H54 (cell line): ENCODE measurements around the gene ITM2C.

Source experiments
- DNase-seq: peaks from one replicate; pipeline ENCODE4 v3.0.0; 2011; ENCODE audit warnings: low spot score, mixed read lengths; ENCODE audit not compliant: insufficient read length
- FAIRE-seq: peaks from 3 replicates; lab custom pipeline; 2011; peaks lifted over from hg19 to GRCh38; lab: Jason Lieb, UNC
- POLR2A ChIP-seq: IDR thresholded peaks from 2 replicates; pipeline ENCODE4 v1.6.1; 2011; ENCODE audit warnings: low read depth, mild to moderate bottlenecking, low read length

The ITM2C gene

DNA sequence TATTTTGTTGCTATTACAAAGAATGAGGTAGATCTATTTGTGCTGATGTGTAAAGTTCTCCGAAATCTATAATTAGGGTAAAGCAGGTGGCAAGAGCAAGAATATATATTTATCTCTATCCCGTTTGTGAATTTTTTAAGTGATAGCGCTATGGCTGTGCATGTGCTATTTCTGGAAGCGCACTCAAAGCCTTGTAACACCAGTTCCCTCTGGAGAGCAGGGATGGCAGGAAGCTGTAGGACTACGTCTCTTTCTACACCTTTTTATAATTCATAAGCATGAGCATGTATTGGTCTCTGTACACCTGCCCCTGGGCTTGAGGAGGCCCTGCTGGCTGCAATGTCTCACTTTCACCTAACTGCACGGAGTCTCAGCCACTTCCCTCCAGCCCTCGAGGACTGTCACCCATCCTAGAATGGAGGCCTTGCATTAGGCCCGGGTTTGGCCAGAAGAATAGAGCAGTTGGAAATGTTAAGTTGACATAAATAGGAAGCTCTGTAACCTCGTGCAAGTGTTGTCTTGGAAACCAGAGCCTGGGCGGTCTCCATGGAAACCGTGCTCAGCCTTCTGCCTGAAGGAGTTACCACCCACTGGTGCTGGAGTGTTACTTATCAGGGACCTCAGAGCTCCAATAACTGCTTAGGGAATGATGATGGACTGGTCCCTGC, 20.9 kb downstream of the ITM2C start:
- TF ChIP-seq POLR2A: no peak
- FAIRE-seq (no peak), DNase-seq (no peak)

DNA sequence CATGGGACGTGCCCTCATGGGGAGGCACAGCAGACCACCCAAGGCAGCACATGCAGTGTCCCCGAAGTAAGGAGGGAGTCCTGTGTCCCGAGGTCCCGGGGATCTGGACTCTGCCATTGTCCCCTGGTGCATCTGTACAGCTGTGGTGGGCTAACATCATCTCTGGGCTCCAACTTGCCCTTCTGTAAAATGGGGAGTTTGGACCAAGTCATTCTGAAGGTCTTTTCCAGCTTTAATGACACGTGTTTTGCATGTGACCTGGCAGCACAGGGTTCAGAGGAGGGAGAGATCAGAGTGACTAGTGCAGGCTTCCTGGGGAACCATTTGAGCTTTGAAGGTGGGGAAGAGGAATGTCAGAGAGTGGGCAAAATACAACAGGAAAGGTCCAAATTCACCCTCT, 21.5 kb downstream of the ITM2C start:
- FAIRE-seq: no peak
- TF ChIP-seq POLR2A: no peak
- no peak for DNase-seq

DNA sequence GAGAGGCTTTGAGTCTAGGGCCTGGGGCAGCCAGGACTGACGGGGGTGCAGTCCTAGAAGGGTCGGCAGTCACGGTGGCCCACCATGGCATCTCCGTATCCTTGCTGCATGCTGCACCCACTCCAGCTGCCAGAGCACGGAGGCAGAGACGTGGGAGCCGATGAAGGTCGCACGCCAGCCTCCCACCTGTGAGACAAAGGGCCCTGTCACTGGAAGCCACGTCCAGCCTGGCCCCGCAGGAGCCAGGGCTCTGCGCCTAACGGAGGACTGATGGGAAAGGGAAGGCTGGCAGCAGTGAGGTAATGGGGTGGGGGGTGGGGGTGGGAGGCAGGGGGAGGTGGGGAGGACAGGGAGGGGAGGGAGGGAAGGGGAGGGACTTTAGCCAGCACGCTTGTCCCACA, 21.9 kb downstream of the ITM2C start:
- FAIRE-seq (no peak), DNase-seq (no peak)
- TF ChIP-seq POLR2A: no peak

GRCh38 chr2:230887342-230887741, 22.6 kb downstream of the ITM2C start:
- DNase-seq (no peak), FAIRE-seq (no peak)
- no peak for TF ChIP-seq POLR2A

GRCh38 chr2:230888824-230889400, 24.2 kb downstream of the ITM2C start:
- DNase-seq: no peak
- TF ChIP-seq POLR2A: no peak
- no peak for FAIRE-seq

GRCh38 chr2:230889911-230890601, 25.3 kb downstream of the ITM2C start:
- TF ChIP-seq POLR2A: no peak
- no peak for FAIRE-seq

DNA sequence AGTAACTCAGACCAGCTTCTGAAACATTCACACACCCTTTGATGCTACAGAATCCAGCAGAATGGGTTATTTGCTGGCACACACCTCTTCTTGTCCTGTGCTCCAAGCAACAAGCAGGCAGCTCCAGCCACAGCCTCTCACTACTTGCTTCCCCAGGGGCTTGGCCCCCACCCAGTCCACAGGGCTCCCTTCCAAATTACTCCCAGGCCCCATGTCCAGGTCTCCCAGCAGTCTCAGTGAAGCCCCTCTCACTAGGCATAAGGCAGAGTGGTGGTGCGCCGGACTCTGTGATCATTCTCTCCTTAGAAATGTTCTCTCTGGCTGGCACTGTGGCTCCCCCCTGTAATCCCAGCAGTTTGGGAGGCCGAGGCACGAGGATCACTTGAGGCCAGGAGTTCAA, 25.9 kb downstream of the ITM2C start:
- FAIRE-seq: no peak
- DNase-seq: no peak

More at GRCh38 chr2:230889911-230890601, 25.3 kb downstream of the ITM2C start:
- no peak for DNase-seq

GRCh38 chr2:230891064-230891463, 26.3 kb downstream of the ITM2C start:
- no peak for TF ChIP-seq POLR2A
- no peak for DNase-seq
- no peak for FAIRE-seq

More for the DNA sequence above, 25.9 kb downstream of the ITM2C start:
- TF ChIP-seq POLR2A: no peak

DNA sequence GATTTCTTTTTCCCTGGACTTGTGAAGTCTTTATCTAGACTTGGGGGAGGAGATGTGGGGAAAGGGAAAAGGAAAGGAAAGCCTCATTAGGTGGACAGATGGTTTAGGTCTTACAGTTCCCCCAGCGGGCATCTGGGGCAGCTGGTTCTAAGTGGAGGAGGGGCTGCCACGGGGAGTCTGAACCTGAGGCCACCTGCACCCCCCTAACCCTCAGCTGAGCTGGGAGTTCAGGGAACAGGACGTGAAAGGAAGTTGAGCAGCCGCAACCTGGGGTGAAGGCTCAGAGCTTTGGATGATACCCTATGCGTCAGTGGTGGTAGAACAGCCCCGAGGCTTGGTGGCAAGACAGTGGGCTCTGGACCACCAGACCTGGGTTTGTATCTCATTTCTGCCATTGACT, 26.8 kb downstream of the ITM2C start:
- no peak for TF ChIP-seq POLR2A
- no peak for FAIRE-seq
- no peak for DNase-seq

GRCh38 chr2:230893338-230893737, 28.6 kb downstream of the ITM2C start:
- FAIRE-seq (no peak), DNase-seq (no peak)
- no peak for TF ChIP-seq POLR2A

DNA sequence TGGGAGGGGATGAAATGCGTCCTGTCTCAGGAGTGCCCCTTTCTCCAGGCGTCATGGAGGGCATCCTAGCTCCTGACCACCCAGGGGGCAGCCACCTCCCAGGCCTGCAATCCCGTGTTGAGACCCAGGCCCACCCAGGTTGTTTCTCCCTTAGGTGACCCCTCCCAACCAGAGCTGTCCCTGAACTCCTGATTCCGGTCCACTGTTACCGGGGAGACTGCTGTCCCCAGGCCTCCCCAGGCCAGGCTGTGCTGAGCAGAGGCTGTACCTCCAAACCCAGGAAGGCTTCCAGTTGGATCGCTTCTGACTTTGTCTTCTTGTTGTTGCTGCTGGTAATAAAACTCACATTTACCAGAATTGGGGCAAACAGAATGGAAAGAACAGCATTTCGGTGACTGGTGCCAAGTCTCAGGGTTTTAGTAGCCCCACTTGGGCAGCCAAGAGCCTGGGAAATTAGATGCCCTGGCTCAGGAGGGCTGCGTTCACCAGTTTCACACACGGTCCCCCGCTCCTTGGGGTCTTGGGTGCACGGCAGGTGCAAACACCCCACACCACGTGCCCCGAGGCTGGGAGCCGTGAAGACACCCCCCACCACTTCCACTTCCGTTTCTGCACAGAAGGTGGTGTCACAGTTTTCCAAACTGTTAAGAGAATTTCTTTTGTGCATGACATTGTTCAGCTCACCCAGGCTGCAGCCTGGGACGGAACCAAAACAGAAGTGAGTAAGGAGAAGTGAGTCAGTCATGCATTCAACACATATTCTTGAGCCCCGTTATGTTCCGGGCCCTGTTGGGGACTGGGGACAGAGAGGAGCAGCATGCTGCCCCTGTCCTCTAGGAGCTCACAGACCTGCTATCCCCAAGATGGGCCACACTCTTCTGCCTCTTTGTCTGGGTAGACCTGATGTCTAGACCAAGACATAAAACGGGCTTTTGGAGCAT, 29.4 kb downstream of the ITM2C start:
- TF ChIP-seq POLR2A: no peak
- peak; percentile 26 for DNase-seq
- FAIRE-seq: no peak

DNA sequence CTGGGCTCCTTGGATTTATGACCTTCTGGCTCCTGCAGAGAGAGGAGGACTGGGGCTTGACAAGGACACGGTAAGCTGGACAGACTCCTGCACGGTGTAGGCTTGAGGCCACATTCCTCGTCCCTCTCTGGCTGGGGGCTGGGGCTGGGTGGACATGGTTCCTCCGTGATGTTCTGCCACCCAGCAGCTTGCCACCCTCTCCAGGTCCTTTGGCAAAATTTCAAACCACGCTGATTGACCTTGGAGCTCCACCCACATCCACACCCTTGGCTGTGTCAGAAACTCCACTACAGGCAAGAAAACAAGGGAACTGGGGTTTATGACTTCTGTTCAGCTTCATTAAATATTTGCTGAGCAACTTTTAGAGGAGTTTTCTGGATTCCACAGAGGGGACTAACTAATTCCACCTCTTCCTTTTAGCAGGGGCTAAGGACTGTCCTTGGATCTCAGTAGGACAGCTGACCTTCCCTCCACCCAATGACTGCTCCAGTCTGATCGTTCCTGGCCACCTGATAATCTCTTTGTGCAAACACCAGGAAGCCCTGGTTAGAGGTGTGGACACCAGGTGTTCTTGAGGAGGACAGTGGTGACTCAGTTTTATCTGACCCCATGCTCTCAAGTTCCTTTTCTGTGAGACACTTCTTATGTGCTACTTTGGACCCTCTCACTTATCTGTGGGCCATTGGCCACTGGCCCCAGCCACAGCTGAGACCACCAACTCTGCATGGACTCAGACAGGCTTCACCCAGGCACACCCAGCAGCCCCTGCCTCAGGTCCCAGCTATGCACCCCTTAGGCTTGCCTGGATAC, 31.0 kb downstream of the ITM2C start:
- no peak for TF ChIP-seq POLR2A

More for the DNA sequence above, 31.0 kb downstream of the ITM2C start:
- DNase-seq (no peak), FAIRE-seq (no peak)
